GM21723 (cell line): ENCODE results near the gene BLOC1S4.
"Not testable (repeated sequence)": the region's sequence is repeated elsewhere in the genome, so short reads cannot be mapped to it uniquely, and the experiment has no call there.

Source experiments
- ATAC-seq: cut with Tn5 transposase; IDR thresholded peaks from one replicate; pipeline ENCODE4 v1.9.1; 2021; ENCODE audit warnings: mild to moderate bottlenecking, moderate library complexity; ENCODE audit not compliant: unreplicated experiment

The BLOC1S4 gene

DNA sequence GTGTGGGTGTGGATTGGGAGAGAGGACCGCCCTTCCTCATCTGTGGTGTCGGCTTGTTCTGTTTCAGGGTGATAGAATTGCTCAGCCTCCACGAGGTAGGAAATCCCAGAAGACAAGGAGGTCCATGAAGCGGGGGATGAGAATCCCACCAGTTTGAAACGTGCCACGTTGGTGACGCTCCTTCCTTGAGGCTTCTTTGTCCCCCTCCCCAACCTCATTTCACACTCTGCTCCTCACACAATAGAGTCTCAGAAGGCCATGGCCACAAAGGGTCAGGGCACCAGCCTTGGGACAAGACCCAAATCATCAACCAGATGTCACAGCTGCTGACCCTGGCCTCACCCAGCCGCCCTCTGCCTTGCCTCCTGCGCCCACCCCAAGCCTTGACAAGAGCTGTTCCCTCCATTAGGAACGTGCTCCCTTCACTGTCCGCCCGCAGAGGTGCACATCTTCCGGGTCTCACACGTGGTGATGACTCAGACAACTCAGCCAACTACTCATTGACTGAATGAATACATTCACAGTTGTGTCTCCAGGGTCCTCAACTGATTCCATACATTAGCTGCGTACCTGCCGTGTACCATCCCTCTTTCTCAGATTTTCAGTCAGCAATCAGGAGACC is 18.3 kb downstream of the BLOC1S4 start:
- no peak for ATAC-seq

- ATAC-seq = no peak
Observed at GRCh38 chr4:6739920-6740319, 23.9 kb downstream of the BLOC1S4 start.

DNA sequence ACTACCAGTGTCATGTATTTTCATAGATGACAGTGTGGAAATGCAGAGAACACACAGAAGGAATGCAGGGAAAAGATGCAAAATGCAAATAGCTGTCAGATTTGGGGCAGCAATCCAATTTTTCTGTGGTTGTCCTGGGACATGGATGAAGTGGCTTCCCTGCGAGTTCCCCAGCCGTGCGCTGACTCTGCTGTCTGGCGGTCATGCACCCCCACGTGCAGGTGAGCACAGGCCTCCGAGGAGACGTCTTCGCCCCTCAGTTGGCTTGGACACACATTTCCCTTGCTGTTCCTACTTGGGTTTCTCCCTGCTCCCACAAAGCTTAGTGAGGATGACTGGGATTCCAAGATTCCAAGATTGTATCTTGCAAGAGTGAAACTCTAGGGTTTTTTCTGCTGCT is 24.4 kb downstream of the BLOC1S4 start:
- no peak for ATAC-seq

GRCh38 chr4:6742507-6742906 is 26.5 kb downstream of the BLOC1S4 start:
- no peak for ATAC-seq

GRCh38 chr4:6742989-6743388 is 27.0 kb downstream of the BLOC1S4 start:
- no peak for ATAC-seq

- no peak for ATAC-seq
Observed at GRCh38 chr4:6746721-6747293, 30.8 kb downstream of the BLOC1S4 start.

GRCh38 chr4:6747294-6748051 is 31.5 kb downstream of the BLOC1S4 start:
- no peak for ATAC-seq

DNA sequence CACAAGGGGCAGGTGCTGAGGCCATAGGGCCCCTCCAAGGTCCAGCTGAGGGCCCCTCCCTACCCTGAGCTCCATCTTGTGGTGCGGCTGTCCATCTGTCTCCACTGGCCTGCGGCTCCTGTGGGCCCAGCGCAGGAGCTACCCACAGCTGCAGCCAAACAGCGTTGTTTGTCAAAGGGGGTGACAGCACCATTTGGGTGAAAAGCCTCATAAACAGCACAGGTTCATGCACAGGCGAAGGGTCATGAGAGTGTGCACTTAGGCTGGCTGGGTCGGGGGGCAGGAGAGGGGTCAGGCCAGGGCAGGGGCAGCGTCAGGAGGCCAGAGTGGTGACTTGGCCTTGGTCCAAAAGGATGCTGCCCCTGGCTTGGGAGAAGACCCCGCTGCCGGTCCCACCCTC is 32.3 kb downstream of the BLOC1S4 start:
- no peak for ATAC-seq

DNA sequence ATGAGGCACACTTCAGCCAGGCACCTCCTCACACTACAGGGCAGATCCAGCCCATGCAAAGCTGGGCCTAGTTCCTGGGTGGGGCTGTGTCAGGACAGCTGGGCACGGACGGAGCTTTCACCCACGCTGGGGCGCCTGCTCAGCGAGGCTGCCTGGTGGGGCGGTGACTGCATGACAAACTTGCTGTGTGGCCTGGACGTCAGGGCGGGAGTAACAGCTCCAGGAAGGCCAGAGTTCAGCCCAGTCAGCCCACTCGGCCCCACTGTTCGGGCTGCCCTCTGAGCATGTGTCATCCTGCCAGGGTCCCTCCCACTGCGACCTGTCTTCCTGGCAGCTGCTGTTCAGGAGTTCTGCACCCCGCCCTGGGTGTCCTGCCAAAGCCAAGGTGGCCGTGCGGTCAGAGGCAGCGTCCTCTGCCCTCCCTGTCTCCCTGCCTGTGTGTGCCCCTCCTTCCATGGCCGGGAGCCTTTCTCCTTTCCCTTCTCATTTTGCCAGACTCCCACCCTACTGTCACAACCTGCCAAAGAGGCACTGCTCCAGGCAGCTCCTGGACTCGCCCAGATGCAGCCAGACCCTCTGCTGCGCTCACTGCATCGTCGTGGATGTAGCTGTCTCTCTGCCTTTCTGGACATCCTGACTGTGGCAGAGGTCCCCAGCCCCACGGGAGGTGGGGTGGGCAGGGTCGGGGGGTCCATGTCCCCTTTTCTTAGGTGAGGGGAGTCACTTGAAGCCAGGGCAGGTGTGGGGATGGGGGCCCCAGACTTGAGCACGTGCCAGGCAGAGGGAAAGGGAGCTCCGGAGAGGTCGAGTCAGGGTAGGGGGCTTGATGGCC is 33.6 kb downstream of the BLOC1S4 start:
- no peak for ATAC-seq

GRCh38 chr4:6750286-6751221 is 34.6 kb downstream of the BLOC1S4 start:
- no peak for ATAC-seq

- ATAC-seq = no peak
Observed at GRCh38 chr4:6751611-6752485, 35.9 kb downstream of the BLOC1S4 start.

- ATAC-seq = no peak
Observed at GRCh38 chr4:6752486-6752829, 36.5 kb downstream of the BLOC1S4 start.

DNA sequence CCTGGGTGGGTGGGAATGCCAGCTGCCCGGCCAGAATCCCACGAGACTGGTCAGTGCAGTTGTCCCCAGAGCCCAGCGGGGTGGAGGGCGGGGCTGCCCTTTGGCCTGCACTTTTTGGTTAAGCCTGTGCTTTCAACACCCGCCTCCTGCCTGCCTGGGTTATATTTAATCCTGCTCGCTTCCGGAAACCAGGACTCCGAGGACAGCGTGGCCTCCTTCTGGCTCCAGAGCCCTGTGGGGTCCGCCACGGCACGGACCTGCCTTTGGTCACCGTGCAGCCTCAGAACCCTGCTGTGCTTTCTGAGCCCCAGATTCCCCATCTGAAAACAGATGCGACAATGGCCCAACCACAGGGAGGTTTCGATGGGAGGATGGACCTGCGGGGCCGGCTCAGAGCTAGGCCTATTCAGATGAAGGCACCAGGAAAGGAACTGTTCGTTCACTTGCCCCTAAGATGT is 37.2 kb downstream of the BLOC1S4 start:
- no peak for ATAC-seq

- ATAC-seq = no peak
Observed at GRCh38 chr4:6753891-6754290, 37.9 kb downstream of the BLOC1S4 start.

GRCh38 chr4:6754481-6755087 is 38.6 kb downstream of the BLOC1S4 start:
- no peak for ATAC-seq

DNA sequence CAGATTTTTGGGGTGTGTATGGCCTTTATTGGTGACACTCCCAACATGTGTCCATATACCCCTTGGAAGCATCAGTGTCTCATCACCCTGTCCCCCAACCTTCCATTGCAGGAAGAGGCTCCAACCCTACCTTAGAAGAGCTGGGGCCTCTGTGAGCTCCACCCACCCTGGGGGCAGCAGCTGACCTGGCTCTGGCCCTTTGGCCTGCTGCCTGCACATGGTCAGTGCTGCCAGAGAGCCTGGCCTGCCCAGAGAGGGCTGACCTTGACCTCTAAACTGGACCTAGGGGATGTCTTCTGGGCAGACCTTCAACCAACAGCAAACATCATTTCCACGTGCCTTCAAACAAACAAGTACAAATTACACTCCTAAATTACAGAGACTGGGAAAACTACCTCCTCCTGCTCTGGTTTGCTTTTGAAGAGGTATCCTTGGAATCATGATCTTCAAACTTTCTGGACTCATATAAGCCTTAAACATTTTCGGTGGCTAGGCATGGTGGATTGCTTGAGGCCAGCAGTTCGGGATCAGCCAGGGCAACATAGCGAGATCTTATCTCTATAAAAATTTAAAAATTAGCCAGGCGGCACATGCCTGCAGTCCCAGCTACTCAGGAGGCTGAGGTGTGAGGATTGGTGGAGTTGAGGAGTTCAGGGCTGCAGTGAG is 39.2 kb downstream of the BLOC1S4 start:
- no peak for ATAC-seq

- not testable (repeated sequence) for ATAC-seq
Observed at GRCh38 chr4:6756345-6756744, 40.4 kb downstream of the BLOC1S4 start.

- ATAC-seq = no peak
Observed at GRCh38 chr4:6758728-6759127, 42.8 kb downstream of the BLOC1S4 start.
